ENCODE measurements around the gene SEM1. TPM values are rescaled to one million over a fixed set of nuclear protein-coding genes. Genes with fewer than 3 reads are reported as not detected.

The SEM1 gene
- total RNA-seq, 1 experiment from 2014 or later = 79.9 TPM

DNA sequence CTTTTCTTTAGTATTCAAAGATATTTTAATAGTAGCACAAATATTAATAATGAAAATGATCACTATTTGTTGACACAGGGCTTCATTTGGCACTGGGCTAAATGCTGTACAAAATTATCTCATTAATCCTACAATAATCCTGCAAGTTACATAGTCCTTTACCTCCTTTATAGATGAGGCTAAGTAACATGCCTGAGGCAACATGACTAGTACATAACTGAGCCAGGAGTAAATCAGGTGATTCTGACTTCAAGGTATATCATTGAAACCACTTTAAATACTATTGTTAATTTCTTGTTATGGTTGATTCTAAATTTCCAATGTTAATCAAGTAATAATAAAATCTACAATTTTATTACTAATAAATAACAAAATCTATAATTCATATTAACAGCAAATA, 39.8 kb downstream of the SEM1 start:
- H4K8ac ChIP-seq (replicated peaks; ENCODE audit: insufficient read length, low read depth, low read length) = no peak overlapping the region
- no peak overlapping the region for H2AFZ ChIP-seq (ENCODE audit: low read length)
- Mint-ChIP-seq H3K27ac (no peak overlapping the region), H3K36me3 (ENCODE audit: insufficient read depth in 1 of 3, low read depth in 3 of 3) (peaks cover 0 to 3% (median 0%) of the 10 kb centered on the region in 3 experiments; a peak in 2 of 7 replicates), H3K4me3 (no peak overlapping the region), H3K9me3 (no peaks in the 10 kb centered on the region), H3K4me1 (no peaks in the 10 kb centered on the region), H3K27me3 (ENCODE audit: low read depth) (no peaks in the 10 kb centered on the region)
- no peaks in the 10 kb centered on the region for H4K20me1 ChIP-seq (ENCODE audit: control insufficient read depth, insufficient read depth, insufficient read length)
- H3K4me2 ChIP-seq (ENCODE audit: insufficient read depth, insufficient read length, low read length) = no peak overlapping the region
- no peaks in the 10 kb centered on the region for H3K9me3 ChIP-seq (ENCODE audit: control insufficient read depth, low read depth, low read length)
- no peak overlapping the region for H4K91ac ChIP-seq (ENCODE audit: insufficient read length, low read depth, low read length)
- no peak overlapping the region for H2BK5ac ChIP-seq (ENCODE audit: insufficient read length, low read length)
- no peak overlapping the region for H3K18ac ChIP-seq (ENCODE audit: insufficient read length, low read depth, low read length)
- H3K79me2 ChIP-seq (ENCODE audit: insufficient read depth, low read length) = no peaks in the 10 kb centered on the region
- no peak overlapping the region for H2BK120ac ChIP-seq (ENCODE audit: low read depth, low read length, poor library complexity, severe bottlenecking)
- no peak overlapping the region for H2BK12ac ChIP-seq (ENCODE audit: insufficient read length, low read depth, low read length)
- no peak overlapping the region for H4K5ac ChIP-seq (ENCODE audit: insufficient read length, low read depth, low read length)
- no peak overlapping the region for H2BK15ac ChIP-seq (ENCODE audit: low read depth, low read length)
- H2BK20ac ChIP-seq (ENCODE audit: low read depth, low read length, poor library complexity, severe bottlenecking) = no peak overlapping the region
- H3K14ac ChIP-seq (ENCODE audit: insufficient read depth, low read length) = no peak overlapping the region
- no peak overlapping the region for H3K4ac ChIP-seq (ENCODE audit: low read depth, low read length)
- no peaks in the 10 kb centered on the region for H3K4me1 ChIP-seq (ENCODE audit: insufficient read depth, low read length)
- DNase-seq = no peak
- H3K27me3 ChIP-seq (ENCODE audit: insufficient read depth, low read length) = no peaks in the 10 kb centered on the region
- TF ChIP-seq, protein P1, sequence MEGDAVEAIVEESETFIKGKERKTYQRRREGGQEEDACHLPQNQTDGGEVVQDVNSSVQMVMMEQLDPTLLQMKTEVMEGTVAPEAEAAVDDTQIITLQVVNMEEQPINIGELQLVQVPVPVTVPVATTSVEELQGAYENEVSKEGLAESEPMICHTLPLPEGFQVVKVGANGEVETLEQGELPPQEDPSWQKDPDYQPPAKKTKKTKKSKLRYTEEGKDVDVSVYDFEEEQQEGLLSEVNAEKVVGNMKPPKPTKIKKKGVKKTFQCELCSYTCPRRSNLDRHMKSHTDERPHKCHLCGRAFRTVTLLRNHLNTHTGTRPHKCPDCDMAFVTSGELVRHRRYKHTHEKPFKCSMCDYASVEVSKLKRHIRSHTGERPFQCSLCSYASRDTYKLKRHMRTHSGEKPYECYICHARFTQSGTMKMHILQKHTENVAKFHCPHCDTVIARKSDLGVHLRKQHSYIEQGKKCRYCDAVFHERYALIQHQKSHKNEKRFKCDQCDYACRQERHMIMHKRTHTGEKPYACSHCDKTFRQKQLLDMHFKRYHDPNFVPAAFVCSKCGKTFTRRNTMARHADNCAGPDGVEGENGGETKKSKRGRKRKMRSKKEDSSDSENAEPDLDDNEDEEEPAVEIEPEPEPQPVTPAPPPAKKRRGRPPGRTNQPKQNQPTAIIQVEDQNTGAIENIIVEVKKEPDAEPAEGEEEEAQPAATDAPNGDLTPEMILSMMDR (conservative IDR thresholded peaks at IDR 0.05) = no peak
- no peak overlapping the region for H3K23ac ChIP-seq (ENCODE audit: insufficient read length, low read depth, low read length)
- no peak overlapping the region for H3K27ac ChIP-seq (ENCODE audit: insufficient read length, low read depth, low read length)
- no peak overlapping the region for H2AK5ac ChIP-seq (ENCODE audit: insufficient read length, low read length)
- no peak overlapping the region for H3K56ac ChIP-seq (ENCODE audit: insufficient read length, low read depth, low read length)
- H3T11ph ChIP-seq (ENCODE audit: low read length) = no peak overlapping the region
- H3K23me2 ChIP-seq (ENCODE audit: insufficient read length, low read depth, low read length, poor library complexity, severe bottlenecking) = no peaks in the 10 kb centered on the region
- H3K9ac ChIP-seq (ENCODE audit: extremely low read depth, insufficient read length, low read length) = no peak overlapping the region
- no peaks in the 10 kb centered on the region for H3K79me1 ChIP-seq (ENCODE audit: insufficient read depth, low read depth, low read length, poor library complexity, severe bottlenecking)

Measured in H9 (cell line).